GM12878 (cell line): ENCODE results near the gene LCA5. TPM values are rescaled to one million over a fixed set of nuclear protein-coding genes. Genes with fewer than 3 reads are reported as not detected.

ENCODE experiments used
- ATAC-seq: fragments of 200-7000 bp; cut with Tn5 transposase; 3 replicates; pipeline ENCODE4 v1.9.1; 2020; ENCODE audit warnings: mild to moderate bottlenecking, moderate library complexity
- BruUV-seq: library from RNA; stranded (reverse); fragments of 400-500 nt; replicated peaks from 2 replicates; lab custom pipeline; 2021; lab: Mats Ljungman, UMichigan
- CTCF ChIA-PET: fragments of 300-600 bp; sonication (Branson Sonifier 250); formaldehyde crosslinking; extraction: SDS; loops from one replicate; lab custom pipeline; 2021; ENCODE audit warnings: inconsistent platforms; lab: Yijun Ruan, JAX
- POLR2A ChIA-PET: fragments of 350-600 bp; formaldehyde crosslinking; extraction: SDS; loops from one replicate; lab custom pipeline; 2021; ENCODE audit warnings: inconsistent platforms; lab: Charles Lee
- RAD21 ChIA-PET: fragments of 300-600 bp; sonication (Branson Sonifier 250); formaldehyde crosslinking; loops from one replicate; lab custom pipeline; 2023; ENCODE audit warnings: antibody characterized with exemption; ENCODE audit not compliant: unreplicated experiment; lab: Charles Lee
- SMC1A ChIA-PET: fragments of 300-600 bp; sonication (Branson Sonifier 250); formaldehyde crosslinking; loops from one replicate; lab custom pipeline; 2023; ENCODE audit not compliant: unreplicated experiment, uncharacterized antibody; lab: Charles Lee
- DNase-seq: peaks from one replicate; pipeline ENCODE4 v3.0.0-alpha.2; 2011; ENCODE audit warnings: low read depth, low spot score
- FAIRE-seq: peaks from 3 replicates; lab custom pipeline; 2011; peaks lifted over from hg19 to GRCh38; lab: Jason Lieb, UNC
- H2AFZ ChIP-seq: 2 replicates; pipeline ENCODE4 v1.6.0; 2011; ENCODE audit warnings: low read depth, low read length, control low read depth; ENCODE audit not compliant: control insufficient read depth
- H3K27ac ChIP-seq: 2 replicates; pipeline ENCODE4 v1.5.1; 2011; ENCODE audit warnings: control low read depth; ENCODE audit not compliant: control insufficient read depth, insufficient read depth
- H3K27me3 ChIP-seq, 2 experiments: replicated peaks in 1 of 2; 2 replicates each; pipeline versions ENCODE4 v1.6.0 to v1.6.1; 2011; ENCODE audit warnings: low read length in 1 of 2; ENCODE audit not compliant: control insufficient read depth in 2 of 2, insufficient read depth in 2 of 2
- H3K36me3 ChIP-seq, 2 experiments: 2 replicates each; pipeline ENCODE4 v1.5.1; 2011; ENCODE audit warnings: low read length in 1 of 2; ENCODE audit not compliant: control insufficient read depth in 2 of 2, insufficient read depth in 2 of 2
- H3K4me1 ChIP-seq: 2 replicates; pipeline ENCODE4 v1.6.1; 2011; ENCODE audit warnings: mild to moderate bottlenecking, low read length, moderate library complexity, mixed read lengths; ENCODE audit not compliant: control insufficient read depth, insufficient read depth
- H3K4me2 ChIP-seq: 2 replicates; pipeline ENCODE4 v1.6.0; 2011; ENCODE audit warnings: control low read depth; ENCODE audit not compliant: control insufficient read depth, insufficient read depth
- H3K4me3 ChIP-seq: fragments of 200-600 bp; sonication (generic); 2 replicates; pipeline ENCODE4 v1.5.1; 2016
- H3K79me2 ChIP-seq: 2 replicates; pipeline ENCODE4 v1.6.0; 2011; ENCODE audit warnings: low read length; ENCODE audit not compliant: control insufficient read depth, insufficient read depth
- H3K9ac ChIP-seq: 2 replicates; pipeline ENCODE4 v1.8.0; 2011; ENCODE audit warnings: low read length, control low read depth, mixed read lengths; ENCODE audit not compliant: control insufficient read depth, insufficient read depth
- H3K9me3 ChIP-seq: replicated peaks from 3 replicates; pipeline ENCODE4 v1.5.1; 2011; ENCODE audit warnings: mild to moderate bottlenecking, low read length; ENCODE audit not compliant: control insufficient read depth, insufficient read depth
- H4K20me1 ChIP-seq: 2 replicates; pipeline ENCODE4 v1.6.0; 2011; ENCODE audit not compliant: control insufficient read depth, insufficient read depth
- BRCA1 ChIP-seq: IDR thresholded peaks from 2 replicates; pipeline ENCODE4 v1.6.1; 2011; ENCODE audit warnings: low read depth, low read length, improper control_type of control experiment
- CBFB ChIP-seq: IDR thresholded peaks from 2 replicates; pipeline ENCODE4 v1.6.1; 2016; ENCODE audit warnings: antibody characterized with exemption, low read depth
- E2F8 ChIP-seq: fragments of 450-650 bp; IDR thresholded peaks from 2 replicates; pipeline ENCODE4 v1.6.1; 2018; ENCODE audit warnings: mild to moderate bottlenecking, low read depth, moderate library complexity; ENCODE audit not compliant: partially characterized antibody
- EP300 ChIP-seq, 2 experiments: fragments of 150-350 bp in 1 of 2; IDR thresholded peaks; 2 replicates each; pipeline ENCODE4 v1.6.1; 2011 to 2012; ENCODE audit warnings: low read depth in 2 of 2, low read length in 2 of 2, borderline replicate concordance in 1 of 2, improper control_type of control experiment in 1 of 2, inconsistent platforms in 1 of 2; ENCODE audit not compliant: control insufficient read depth in 1 of 2
- ESRRA ChIP-seq: IDR thresholded peaks from 2 replicates; pipeline ENCODE4 v1.6.1; 2012; ENCODE audit warnings: mild to moderate bottlenecking, low read length, improper control_type of control experiment
- FOXM1 ChIP-seq: IDR thresholded peaks from 2 replicates; pipeline ENCODE4 v1.6.1; 2012; ENCODE audit warnings: low read depth, mild to moderate bottlenecking, inconsistent platforms, low read length, moderate library complexity
- HDGF ChIP-seq: fragments of 450-650 bp; IDR thresholded peaks from 2 replicates; pipeline ENCODE4 v1.6.1; 2016; ENCODE audit warnings: antibody characterized with exemption
- HSF1 ChIP-seq: fragments of 150-350 bp; IDR thresholded peaks from 2 replicates; pipeline ENCODE4 v1.6.1; 2014; ENCODE audit warnings: mild to moderate bottlenecking, low read depth, low read length
- JUND ChIP-seq: IDR thresholded peaks from 2 replicates; pipeline ENCODE4 v1.6.1; 2012; ENCODE audit warnings: low read depth, mild to moderate bottlenecking, low read length, improper control_type of control experiment, moderate library complexity
- MEF2B ChIP-seq: fragments of 450-650 bp; IDR thresholded peaks from 2 replicates; pipeline ENCODE4 v1.6.1; 2018; ENCODE audit warnings: mild to moderate bottlenecking, moderate library complexity; ENCODE audit not compliant: partially characterized antibody, poor library complexity, severe bottlenecking
- POLR2AphosphoS2 ChIP-seq: IDR thresholded peaks from 2 replicates; pipeline ENCODE4 v1.6.1; 2011; ENCODE audit warnings: low read depth, mild to moderate bottlenecking, low read length, improper control_type of control experiment, moderate library complexity
- RBBP5 ChIP-seq: fragments of 200-600 bp; sonication (generic); conservative IDR thresholded peaks from 2 replicates; pipeline ENCODE4 v1.6.1; 2016
- RCOR1 ChIP-seq: conservative IDR thresholded peaks from 2 replicates; pipeline ENCODE4 v1.6.1; 2012; ENCODE audit warnings: low read depth, low read length, improper control_type of control experiment
- TARDBP ChIP-seq: IDR thresholded peaks from 2 replicates; pipeline ENCODE4 v1.6.1; 2016; ENCODE audit warnings: borderline replicate concordance
- ZBED1 ChIP-seq: IDR thresholded peaks from 2 replicates; pipeline ENCODE4 v1.6.1; 2016; ENCODE audit warnings: borderline replicate concordance
- WGBS: methylation state at CpG from one replicate; pipeline ENCODE4 v1.1.6; 2016; ENCODE audit warnings: low lambda C conversion rate; ENCODE audit not compliant: insufficient replicate concordance, insufficient coverage; ENCODE audit errors: missing lambda C conversion rate; 5-methylcytosine and 5-hydroxymethylcytosine counted together
- in situ Hi-C: fragments of 300-500 bp; cut with MboI; formaldehyde crosslinking; loops from 9 replicates; pipeline ENCODE4 v1.14.3; 2018; ENCODE audit warnings: mixed read lengths
- intact Hi-C: fragments of 100-400 bp; cut with micrococcal nuclease; formaldehyde crosslinking; loops from one replicate; pipeline ENCODE4 v1.14.2; 2022; ENCODE audit not compliant: unreplicated experiment
- polyA plus RNA-seq, 11 experiments: library from polyadenylated mRNA; depleted of rRNA in 4 of 11; unstranded in 6 of 11; stranded (reverse) in 5 of 11; fragments of >200 nt; fragmentation: Nextera tagmentation in 4 of 11; fragmentation: Illumina TruSeq in 1 of 11; extraction: Ambion mirVana in 4 of 11; extraction: Trizol in 1 of 11; gene quantifications; 1 replicate in 1 of 11; 2 replicates in 10 of 11; pipeline versions ENCODE4 v1.2.1 to v1.2.3, GENCODE V29; 2011 to 2016; ENCODE audit warnings: inconsistent platforms in 2 of 11, missing spikeins in 2 of 11, low read depth in 1 of 11
- total RNA-seq, 4 experiments: library from RNA; depleted of rRNA in 3 of 4; stranded (reverse); fragments of >200 nt in 3 of 4; fragmentation: Illumina TruSeq in 1 of 4; extraction: Trizol in 1 of 4; gene quantifications; 2 replicates each; pipeline versions ENCODE4 v1.2.1 to v1.2.3, GENCODE V29; 2013 to 2021
- TF ChIP-seq, protein P1 (sequence below): IDR thresholded peaks from 2 replicates; pipeline ENCODE4 v1.6.1; 2012; ENCODE audit warnings: low read depth, low read length, improper control_type of control experiment

Gene LCA5
- total and polyA plus RNA-seq, 10 of the 15 experiments (the other 5 are each of a cell fraction or from before 2014, with no cell fraction given), result 0.13 to 0.45 (median 0.27) TPM

DNA sequence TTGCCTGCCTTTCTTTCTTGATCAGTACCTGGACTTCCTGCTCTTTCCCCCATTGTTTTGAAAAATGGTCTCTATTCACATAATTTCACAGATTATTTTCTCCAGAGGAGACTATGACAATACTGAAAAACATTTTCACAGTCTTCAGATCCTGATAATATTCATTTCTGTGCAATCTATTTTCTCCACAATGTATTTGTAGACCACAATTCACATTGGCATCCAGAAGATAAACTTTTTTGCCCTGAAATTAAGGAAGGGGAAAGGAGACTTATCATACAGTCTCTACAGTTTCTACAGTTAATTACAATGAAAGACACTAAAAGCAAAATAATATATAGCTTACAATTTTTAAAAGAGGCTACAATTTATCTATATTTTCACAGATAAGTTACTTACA, 18.4 kb downstream of the LCA5 start:
- no peaks in the 10 kb centered on the region for H3K36me3 ChIP-seq
- intact Hi-C loops, result no loop called here
- ChIA-PET POLR2A (no interaction called here), RAD21 (no interaction called here), SMC1A (no interaction called here), CTCF (no interaction called here)
- H4K20me1 ChIP-seq, result no peaks in the 10 kb centered on the region
- no peak for TF ChIP-seq MEF2B
- no peak for TF ChIP-seq TARDBP
- no peak for TF ChIP-seq HSF1
- no peak for TF ChIP-seq ZBED1
- no peaks in the 10 kb centered on the region for H3K4me1 ChIP-seq
- no peaks in the 10 kb centered on the region for H3K9me3 ChIP-seq
- no peaks in the 10 kb centered on the region for H3K27me3 ChIP-seq
- H3K27ac ChIP-seq, result no peak overlapping the region
- no peaks in the 10 kb centered on the region for H3K79me2 ChIP-seq
- H3K9ac ChIP-seq, result no peak overlapping the region
- DNase-seq, result no peak
- BruUV-seq, result no TSS peak
- no peak for ATAC-seq
- in situ Hi-C loops, result no loop called here
- H3K4me3 ChIP-seq, result no peak overlapping the region
- FAIRE-seq, result no peak
- H2AFZ ChIP-seq, result no peak overlapping the region
- H3K4me2 ChIP-seq, result no peak overlapping the region

- Histone ChIP-seq H3K27me3 (no peaks in the 10 kb centered on the region), H3K9me3 (no peaks in the 10 kb centered on the region), H3K9ac (no peak overlapping the region), H3K4me3 (no peak overlapping the region), H2AFZ (no peak overlapping the region), H4K20me1 (no peaks in the 10 kb centered on the region), H3K36me3 (no peaks in the 10 kb centered on the region), H3K4me2 (no peak overlapping the region), H3K79me2 (no peaks in the 10 kb centered on the region), H3K27ac (no peak overlapping the region), H3K4me1 (no peaks in the 10 kb centered on the region)
- BruUV-seq, result no TSS peak
- intact Hi-C loops, result no loop called here
- in situ Hi-C loops, result no loop called here
- no peak for ATAC-seq
- POLR2A ChIA-PET, result no interaction called here
- WGBS, result 96% methylated on average over 1 of the region's 1 CpG
- RAD21 ChIA-PET, result no interaction called here
- no peak for FAIRE-seq
- SMC1A ChIA-PET, result interaction anchor here (1.2 kb wide), 1 partner anchor 13 kb away, joined by 3 read pairs; no protein-coding TSS in a partner anchor
- DNase-seq, result no peak
- CTCF ChIA-PET, result no interaction called here
- no peak for TF ChIP-seq JUND
- no peak for TF ChIP-seq EP300 (IDR thresholded peaks at IDR 0.05; ENCODE audit: borderline replicate concordance in 1 of 2, control insufficient read depth in 1 of 2, low read depth in 2 of 2, low read length in 2 of 2)
- no peak for TF ChIP-seq HDGF
- TF ChIP-seq CBFB, result no peak
- no peak for TF ChIP-seq ESRRA
- TF ChIP-seq, protein P1, sequence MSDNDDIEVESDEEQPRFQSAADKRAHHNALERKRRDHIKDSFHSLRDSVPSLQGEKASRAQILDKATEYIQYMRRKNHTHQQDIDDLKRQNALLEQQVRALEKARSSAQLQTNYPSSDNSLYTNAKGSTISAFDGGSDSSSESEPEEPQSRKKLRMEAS, result no peak
- TF ChIP-seq RBBP5, result no peak
- no peak for TF ChIP-seq FOXM1
- no peak for TF ChIP-seq E2F8
- TF ChIP-seq RCOR1, result no peak
- TF ChIP-seq BRCA1, result no peak
- TF ChIP-seq POLR2AphosphoS2, result no peak
Measured at GRCh38 chr6:79515436-79515835, 21.8 kb downstream of the LCA5 start.
